Urothelium cell line (cell line): ENCODE data around the gene DAB2IP.
A peak's percentile ranks its signal among the peaks of the same experiment; 100 is the strongest.

Experiments
- DNase-seq: peaks from one replicate; pipeline ENCODE4 v3.0.0; 2011; ENCODE audit warnings: low spot score, mixed read lengths
- FAIRE-seq: peaks from 2 replicates; lab custom pipeline; 2011; peaks lifted over from hg19 to GRCh38; lab: Jason Lieb, UNC

The DAB2IP gene

GRCh38 chr9:121755581-121755980 lies 104.1 kb downstream of the DAB2IP start:
- FAIRE-seq = no peak
- DNase-seq = no peak

GRCh38 chr9:121756474-121757280 lies 105.2 kb downstream of the DAB2IP start:
- FAIRE-seq (no peak), DNase-seq (no peak)

DNA sequence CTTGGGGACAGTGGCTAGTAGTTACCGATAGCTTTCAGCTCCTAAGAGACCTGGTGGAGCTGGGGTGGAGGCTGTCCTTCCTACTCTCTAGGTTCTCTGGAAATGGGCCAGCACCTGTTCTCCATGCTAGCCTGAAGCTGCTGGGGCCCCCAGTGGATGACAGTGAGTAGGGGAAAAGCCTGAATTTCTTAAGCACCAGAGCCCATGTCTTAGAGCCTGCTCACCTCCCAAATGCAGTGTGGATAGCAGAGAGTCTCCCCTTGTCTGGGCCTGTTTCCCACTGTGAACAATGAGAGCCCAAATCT lies 105.8 kb downstream of the DAB2IP start:
- FAIRE-seq = no peak

DNA sequence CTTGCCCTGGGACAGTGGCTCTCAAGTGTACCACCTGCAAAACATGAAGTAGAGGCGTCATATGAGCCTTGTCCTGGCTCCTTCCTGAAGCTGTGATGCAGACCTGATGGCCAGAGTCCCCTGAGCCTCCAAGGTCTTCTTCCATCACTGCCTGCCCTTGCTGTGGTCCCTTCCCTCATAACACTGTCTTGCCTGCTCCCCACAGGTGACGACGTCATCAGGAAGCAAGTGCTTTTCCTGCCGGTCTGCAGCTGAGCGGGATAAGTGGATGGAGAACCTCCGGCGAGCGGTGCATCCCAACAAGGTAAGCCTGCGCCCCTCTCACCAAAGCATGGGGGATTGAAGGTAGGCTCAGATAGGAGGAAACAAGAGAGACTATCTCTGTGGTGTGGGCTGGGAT lies 107.3 kb downstream of the DAB2IP start:
- DNase-seq (no peak), FAIRE-seq (no peak)

More for the DNA sequence above, 105.8 kb downstream of the DAB2IP start:
- DNase-seq = no peak

- DNase-seq (no peak), FAIRE-seq (no peak)
These were observed 108.6 kb downstream of the DAB2IP start for GRCh38 chr9:121759996-121760395.

GRCh38 chr9:121760571-121760970 lies 109.1 kb downstream of the DAB2IP start:
- DNase-seq = no peak
- no peak for FAIRE-seq

- FAIRE-seq = no peak
- DNase-seq = no peak
These were observed 111.7 kb downstream of the DAB2IP start for GRCh38 chr9:121763131-121763530.

DNA sequence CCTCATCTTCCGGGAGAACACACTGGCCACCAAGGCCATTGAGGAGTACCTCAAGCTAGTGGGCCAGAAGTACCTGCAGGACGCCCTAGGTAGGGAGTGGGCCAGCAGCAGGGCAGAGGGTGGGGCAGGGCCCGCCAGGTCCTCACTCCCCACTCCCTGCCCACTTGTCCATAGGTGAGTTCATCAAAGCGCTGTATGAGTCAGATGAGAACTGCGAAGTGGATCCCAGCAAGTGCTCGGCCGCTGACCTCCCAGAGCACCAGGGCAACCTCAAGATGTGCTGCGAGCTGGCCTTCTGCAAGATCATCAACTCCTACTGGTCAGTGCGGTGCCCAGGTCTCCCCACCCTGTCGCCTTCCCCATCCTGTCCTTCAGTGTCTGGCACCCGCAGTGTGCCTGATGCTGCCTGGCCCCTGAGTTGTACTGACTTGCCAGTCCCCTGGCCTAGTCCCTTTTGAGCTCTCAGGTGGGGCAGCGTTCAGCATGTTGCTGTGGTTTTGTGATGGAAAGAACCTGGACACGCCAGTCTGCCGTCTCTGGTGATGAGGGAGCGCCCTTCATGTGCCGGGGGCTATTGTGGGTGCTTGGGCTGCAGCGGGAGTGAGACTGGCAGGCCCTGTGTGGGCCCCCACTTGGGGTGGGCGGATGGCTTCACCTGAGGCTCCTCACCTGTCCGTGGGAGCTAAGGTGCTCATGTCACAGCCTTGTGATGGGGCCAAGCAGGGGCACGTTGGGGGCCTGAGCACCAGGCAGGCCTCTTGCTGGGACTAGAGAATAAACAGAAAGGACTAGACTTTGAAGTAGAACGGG lies 112.3 kb downstream of the DAB2IP start:
- no peak for FAIRE-seq
- no peak for DNase-seq

DNA sequence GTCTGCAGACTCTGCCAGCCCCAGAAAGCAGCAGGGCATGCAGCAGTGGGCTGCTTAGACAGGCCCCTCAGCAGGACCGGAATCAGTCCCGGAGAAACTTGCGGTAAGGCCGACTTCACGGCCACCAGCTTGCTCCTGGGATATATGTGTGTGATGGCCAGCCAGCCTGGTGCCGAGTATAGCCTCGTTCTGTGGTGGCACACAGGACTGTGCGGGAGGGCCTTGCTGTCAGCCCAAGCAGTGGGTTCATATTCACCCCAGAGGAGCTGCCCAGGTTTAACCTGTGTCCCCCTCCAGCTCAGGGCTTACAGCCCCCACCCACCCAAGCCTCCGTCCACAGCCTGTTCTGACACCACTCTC lies 112.9 kb downstream of the DAB2IP start:
- DNase-seq = no peak
- no peak for FAIRE-seq

GRCh38 chr9:121765021-121765950 lies 113.9 kb downstream of the DAB2IP start:
- peak; percentile 80 for FAIRE-seq

GRCh38 chr9:121766081-121766683 lies 114.7 kb downstream of the DAB2IP start:
- no peak for FAIRE-seq
- no peak for DNase-seq

More at GRCh38 chr9:121765021-121765950, 113.9 kb downstream of the DAB2IP start:
- peak; percentile 68 for DNase-seq

GRCh38 chr9:121767171-121767769 lies 115.8 kb downstream of the DAB2IP start:
- DNase-seq (no peak), FAIRE-seq (no peak)

DNA sequence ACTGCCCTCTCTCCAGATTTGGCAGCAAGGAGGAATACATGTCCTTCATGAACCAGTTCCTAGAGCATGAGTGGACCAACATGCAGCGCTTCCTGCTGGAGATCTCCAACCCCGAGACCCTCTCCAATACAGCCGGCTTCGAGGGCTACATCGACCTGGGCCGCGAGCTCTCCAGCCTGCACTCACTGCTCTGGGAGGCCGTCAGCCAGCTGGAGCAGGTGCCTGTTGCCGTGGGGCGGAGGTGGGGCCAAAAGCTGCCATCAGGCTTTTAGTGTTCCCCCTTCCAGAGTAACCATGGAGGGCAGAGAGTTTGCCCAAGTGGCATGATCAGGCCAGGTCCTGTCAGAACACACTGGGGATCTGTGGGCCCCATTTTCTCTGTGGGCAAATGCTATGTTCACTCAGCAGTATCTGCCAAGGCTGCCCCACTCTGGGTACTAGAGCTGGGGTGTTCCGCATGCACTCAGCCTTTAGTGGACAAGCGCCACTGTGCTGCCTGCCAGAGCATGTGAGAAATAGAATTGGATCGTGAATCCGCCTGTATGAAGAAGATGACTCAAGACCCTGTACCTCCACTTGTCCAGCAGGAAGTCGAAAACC lies 117.1 kb downstream of the DAB2IP start:
- DNase-seq (no peak), FAIRE-seq (no peak)

DNA sequence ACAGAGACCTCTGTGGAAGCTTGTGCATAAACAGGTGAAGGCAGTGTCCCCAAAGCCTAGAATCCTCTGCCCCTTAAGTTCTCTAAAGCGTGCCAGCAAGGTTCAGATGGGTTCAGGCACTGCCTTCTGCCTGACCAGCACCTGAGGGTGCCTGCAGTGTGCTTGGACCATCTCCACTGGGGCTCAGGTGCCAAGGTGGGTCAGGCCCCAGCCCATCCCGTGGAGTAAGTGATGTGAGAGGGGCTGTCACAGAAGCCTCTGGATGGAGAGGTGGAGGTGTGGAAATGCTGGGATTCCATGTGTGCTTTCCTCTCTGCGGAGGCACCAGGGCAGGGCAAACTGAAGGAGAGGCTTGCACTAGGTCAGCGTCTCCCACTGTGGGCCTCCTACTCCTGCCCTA lies 118.5 kb downstream of the DAB2IP start:
- no peak for FAIRE-seq
- no peak for DNase-seq

DNA sequence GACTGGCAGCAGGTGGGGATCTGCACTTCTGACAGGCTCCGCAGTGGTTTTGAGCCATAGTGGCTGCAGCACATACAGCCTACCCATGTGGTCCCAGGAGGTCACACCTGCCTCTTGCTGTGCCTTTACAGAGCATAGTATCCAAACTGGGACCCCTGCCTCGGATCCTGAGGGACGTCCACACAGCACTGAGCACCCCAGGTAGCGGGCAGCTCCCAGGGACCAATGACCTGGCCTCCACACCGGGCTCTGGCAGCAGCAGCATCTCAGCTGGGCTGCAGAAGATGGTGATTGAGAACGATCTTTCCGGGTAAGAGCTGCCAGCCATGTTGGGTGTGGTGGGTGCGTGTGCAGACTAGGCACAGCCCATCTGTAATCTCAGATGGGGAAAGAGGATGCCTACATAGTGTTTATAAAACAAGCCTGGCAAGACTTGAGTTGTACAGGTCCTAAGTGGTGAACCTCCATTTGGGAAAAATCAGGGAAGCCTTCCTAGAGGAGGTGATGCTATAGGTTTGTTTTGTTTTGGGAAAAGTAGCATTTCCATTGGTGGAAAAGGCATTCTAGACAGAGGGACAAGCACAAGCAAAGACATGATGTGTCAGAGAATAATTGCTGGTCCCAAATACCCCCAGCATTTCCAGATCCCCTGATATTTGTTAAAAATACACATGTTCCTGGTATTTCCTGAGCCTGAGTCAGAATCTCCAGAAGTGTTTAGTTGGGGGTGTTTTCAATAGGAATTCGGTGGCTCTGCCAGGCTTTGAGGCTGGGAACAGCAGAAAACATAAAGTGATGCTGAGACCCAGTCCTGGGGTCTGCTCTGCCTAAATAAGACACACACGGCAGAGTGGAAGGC lies 119.2 kb downstream of the DAB2IP start:
- DNase-seq (no peak), FAIRE-seq (no peak)

GRCh38 chr9:121771418-121771817 lies 120.0 kb downstream of the DAB2IP start:
- no peak for FAIRE-seq
- no peak for DNase-seq

- DNase-seq (no peak), FAIRE-seq (no peak)
These were observed 120.6 kb downstream of the DAB2IP start for GRCh38 chr9:121771851-121772599.

GRCh38 chr9:121772600-121773285 lies 121.3 kb downstream of the DAB2IP start:
- DNase-seq (no peak), FAIRE-seq (no peak)
